Transverse colon (tissue), 4 donors: ENCODE data around the gene SLC4A7.

Source experiments
- POLR2A ChIP-seq: fragments of 450-650 bp; IDR thresholded peaks from one replicate; pipeline ENCODE4 v1.6.1; 2016; ENCODE audit warnings: antibody characterized with exemption, mild to moderate bottlenecking, moderate library complexity
- POLR2AphosphoS5 ChIP-seq, 3 donors: sonication (generic); formaldehyde crosslinking; IDR thresholded peaks; one replicate each; pipeline ENCODE4 v1.6.1; 2016; ENCODE audit warnings: antibody characterized with exemption in 3 of 3
- TF ChIP-seq, protein P1 (sequence below), 5 experiments: fragments of 200-600 bp in 3 of 5; fragments of 450-650 bp in 2 of 5; sonication (generic) in 3 of 5; IDR thresholded peaks; 1 replicate in 2 of 5; 2 replicates in 3 of 5; pipeline ENCODE4 v1.5.1; 2016 to 2017; ENCODE audit warnings: antibody characterized with exemption in 5 of 5, inconsistent platforms in 3 of 5, mild to moderate bottlenecking in 2 of 5, moderate library complexity in 1 of 5

DNA sequence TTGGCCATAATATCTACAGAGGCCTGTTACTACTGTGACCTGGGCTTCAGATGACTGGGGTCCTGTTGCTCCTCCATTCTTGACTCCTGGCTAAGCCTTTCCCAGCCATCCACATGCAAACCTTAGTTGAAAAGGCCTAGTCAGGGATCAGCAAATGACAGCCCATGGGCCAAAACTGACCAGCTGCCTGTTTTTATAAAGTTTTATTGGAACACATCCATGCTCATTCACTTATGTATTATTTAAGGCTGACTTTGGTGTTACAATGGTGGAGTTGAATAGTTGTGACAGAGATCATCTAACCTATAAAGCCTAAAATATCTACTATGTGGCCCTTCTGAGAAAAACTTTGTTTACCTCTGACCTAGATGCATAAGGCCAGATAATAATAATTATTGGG lies 16.8 kb upstream of the SLC4A7 start:
- TF ChIP-seq, protein P1, sequence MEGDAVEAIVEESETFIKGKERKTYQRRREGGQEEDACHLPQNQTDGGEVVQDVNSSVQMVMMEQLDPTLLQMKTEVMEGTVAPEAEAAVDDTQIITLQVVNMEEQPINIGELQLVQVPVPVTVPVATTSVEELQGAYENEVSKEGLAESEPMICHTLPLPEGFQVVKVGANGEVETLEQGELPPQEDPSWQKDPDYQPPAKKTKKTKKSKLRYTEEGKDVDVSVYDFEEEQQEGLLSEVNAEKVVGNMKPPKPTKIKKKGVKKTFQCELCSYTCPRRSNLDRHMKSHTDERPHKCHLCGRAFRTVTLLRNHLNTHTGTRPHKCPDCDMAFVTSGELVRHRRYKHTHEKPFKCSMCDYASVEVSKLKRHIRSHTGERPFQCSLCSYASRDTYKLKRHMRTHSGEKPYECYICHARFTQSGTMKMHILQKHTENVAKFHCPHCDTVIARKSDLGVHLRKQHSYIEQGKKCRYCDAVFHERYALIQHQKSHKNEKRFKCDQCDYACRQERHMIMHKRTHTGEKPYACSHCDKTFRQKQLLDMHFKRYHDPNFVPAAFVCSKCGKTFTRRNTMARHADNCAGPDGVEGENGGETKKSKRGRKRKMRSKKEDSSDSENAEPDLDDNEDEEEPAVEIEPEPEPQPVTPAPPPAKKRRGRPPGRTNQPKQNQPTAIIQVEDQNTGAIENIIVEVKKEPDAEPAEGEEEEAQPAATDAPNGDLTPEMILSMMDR (IDR thresholded peaks at IDR 0.05): no peak
- no peak for TF ChIP-seq POLR2AphosphoS5 (IDR thresholded peaks at IDR 0.05)
- no peak for TF ChIP-seq POLR2A
